HTERT RPE-1 (cell line): Measurements from ENCODE around the gene UQCRC1.

Experiments
- in situ Hi-C: fragments of 300-500 bp; cut with MboI; formaldehyde crosslinking; loops from 4 replicates; pipeline ENCODE4 v1.14.3; 2020; ENCODE audit warnings: low sequenced_read_pairs

UQCRC1 gene

GRCh38 chr3:48633743-48634142 lies 24.3 kb upstream of the UQCRC1 start:
- in situ Hi-C loops = no loop called here

- in situ Hi-C loops = no loop called here
Measured at GRCh38 chr3:48633256-48633655, 23.8 kb upstream of the UQCRC1 start.

GRCh38 chr3:48631516-48632448 lies 22.3 kb upstream of the UQCRC1 start:
- in situ Hi-C loops = no loop called here

GRCh38 chr3:48630833-48631232 lies 21.4 kb upstream of the UQCRC1 start:
- in situ Hi-C loops = no loop called here

GRCh38 chr3:48630407-48630806 lies 21.0 kb upstream of the UQCRC1 start:
- in situ Hi-C loops = no loop called here

GRCh38 chr3:48629894-48630293 lies 20.4 kb upstream of the UQCRC1 start:
- in situ Hi-C loops = no loop called here

- in situ Hi-C loops = no loop called here
Measured at GRCh38 chr3:48628277-48629017, 19.0 kb upstream of the UQCRC1 start.

GRCh38 chr3:48625600-48625999 lies 16.2 kb upstream of the UQCRC1 start:
- in situ Hi-C loops = no loop called here

GRCh38 chr3:48624767-48625166 lies 15.3 kb upstream of the UQCRC1 start:
- in situ Hi-C loops = no loop called here

- in situ Hi-C loops = no loop called here
Measured at GRCh38 chr3:48623851-48624547, 14.6 kb upstream of the UQCRC1 start.

- in situ Hi-C loops = no loop called here
Measured at GRCh38 chr3:48621461-48621869, 12.0 kb upstream of the UQCRC1 start, which contains the start of gene TMEM89. TMEM89 (minus strand) TSS chr3:48621769; CDS start chr3:48621756, 13 bp downstream.

- in situ Hi-C loops = no loop called here
Measured at GRCh38 chr3:48619541-48620524, 10.4 kb upstream of the UQCRC1 start.

- in situ Hi-C loops = no loop called here
Measured at GRCh38 chr3:48617559-48617958, 8.1 kb upstream of the UQCRC1 start.

GRCh38 chr3:48614044-48614443 lies 4.6 kb upstream of the UQCRC1 start:
- in situ Hi-C loops = no loop called here

GRCh38 chr3:48612309-48612708 lies 2.9 kb upstream of the UQCRC1 start:
- in situ Hi-C loops = no loop called here

GRCh38 chr3:48607519-48607918 lies 1.9 kb downstream of the UQCRC1 start:
- in situ Hi-C loops = no loop called here

- in situ Hi-C loops = no loop called here
Measured at GRCh38 chr3:48601622-48601994, 7.8 kb downstream of the UQCRC1 start.

GRCh38 chr3:48600711-48601621 lies 8.5 kb downstream of the UQCRC1 start:
- in situ Hi-C loops = no loop called here
